ENCODE measurements around the gene TARM1. TPM values are rescaled to one million over a fixed set of nuclear protein-coding genes. Genes with fewer than 3 reads are reported as not detected.
A peak's percentile ranks its signal among the peaks of the same experiment; 100 is the strongest.

The TARM1 gene
- not detected in 2 replicates for total RNA-seq (2014; rRNA removed; shearing (Covaris generic); ENCODE audit: low replicate concordance)

GRCh38 chr19:54081032-54081431, at the start of gene TARM1:
TSS of gene TARM1 (minus strand) at chr19:54081365. CDS start at chr19:54081340, 25 bp downstream.
- in situ Hi-C loops (cut with HindIII; ENCODE audit: low pct_unique_long_range_greater_than_20kb, low sequenced_read_pairs) = no loop called here
- DNase-seq (ENCODE audit: low read depth) = no peak

- no peak for DNase-seq (ENCODE audit: low read depth)
- in situ Hi-C loops (cut with HindIII; ENCODE audit: low pct_unique_long_range_greater_than_20kb, low sequenced_read_pairs) = no loop called here
Observed at GRCh38 chr19:54129617-54129996, 48.4 kb upstream of the TARM1 start.

GRCh38 chr19:54128796-54129616, 47.8 kb upstream of the TARM1 start:
- in situ Hi-C loops (cut with HindIII; ENCODE audit: low pct_unique_long_range_greater_than_20kb, low sequenced_read_pairs) = no loop called here
- DNase-seq (ENCODE audit: low read depth) = no peak

GRCh38 chr19:54128441-54128725, 47.2 kb upstream of the TARM1 start:
- DNase-seq (ENCODE audit: low read depth) = no peak
- in situ Hi-C loops (cut with HindIII; ENCODE audit: low pct_unique_long_range_greater_than_20kb, low sequenced_read_pairs) = no loop called here

GRCh38 chr19:54127688-54128440, 46.7 kb upstream of the TARM1 start:
- in situ Hi-C loops (cut with HindIII; ENCODE audit: low pct_unique_long_range_greater_than_20kb, low sequenced_read_pairs) = no loop called here
- no peak for DNase-seq (ENCODE audit: low read depth)

- DNase-seq (ENCODE audit: low read depth) = no peak
- in situ Hi-C loops (cut with HindIII; ENCODE audit: low pct_unique_long_range_greater_than_20kb, low sequenced_read_pairs) = no loop called here
Observed at GRCh38 chr19:54125713-54126112, 44.5 kb upstream of the TARM1 start.

- DNase-seq (ENCODE audit: low read depth) = no peak
- in situ Hi-C loops (cut with HindIII; ENCODE audit: low pct_unique_long_range_greater_than_20kb, low sequenced_read_pairs) = no loop called here
Observed at GRCh38 chr19:54124393-54124792, 43.2 kb upstream of the TARM1 start.

GRCh38 chr19:54123682-54124081, 42.5 kb upstream of the TARM1 start:
- DNase-seq (ENCODE audit: low read depth) = no peak
- in situ Hi-C loops (cut with HindIII; ENCODE audit: low pct_unique_long_range_greater_than_20kb, low sequenced_read_pairs) = no loop called here

GRCh38 chr19:54121259-54121658, 40.1 kb upstream of the TARM1 start:
- in situ Hi-C loops (cut with HindIII; ENCODE audit: low pct_unique_long_range_greater_than_20kb, low sequenced_read_pairs) = no loop called here

GRCh38 chr19:54115109-54116063, 34.2 kb upstream of the TARM1 start, which contains the start of the genes PRPF31 and TFPT:
TSS of gene PRPF31 (plus strand) at chr19:54115754. CDS start at chr19:54118279, 2,525 bp downstream.
TSS of gene TFPT (minus strand) at chr19:54115657. CDS start at chr19:54115269, 388 bp downstream.
- peak; percentile 98 for DNase-seq (ENCODE audit: low read depth)
- in situ Hi-C loops (cut with HindIII; ENCODE audit: low pct_unique_long_range_greater_than_20kb, low sequenced_read_pairs) = no loop called here

More at GRCh38 chr19:54121259-54121658, 40.1 kb upstream of the TARM1 start:
- no peak for DNase-seq (ENCODE audit: low read depth)

- in situ Hi-C loops (cut with HindIII; ENCODE audit: low pct_unique_long_range_greater_than_20kb, low sequenced_read_pairs) = no loop called here
- DNase-seq (ENCODE audit: low read depth) = no peak
Observed at GRCh38 chr19:54114340-54115108, 33.4 kb upstream of the TARM1 start.

- in situ Hi-C loops (cut with HindIII; ENCODE audit: low pct_unique_long_range_greater_than_20kb, low sequenced_read_pairs) = no loop called here
- no peak for DNase-seq (ENCODE audit: low read depth)
Observed at GRCh38 chr19:54109651-54110050, 28.5 kb upstream of the TARM1 start.

GRCh38 chr19:54108496-54108895, 27.3 kb upstream of the TARM1 start:
- DNase-seq (ENCODE audit: low read depth) = no peak
- in situ Hi-C loops (cut with HindIII; ENCODE audit: low pct_unique_long_range_greater_than_20kb, low sequenced_read_pairs) = no loop called here

GRCh38 chr19:54107876-54108490, 26.8 kb upstream of the TARM1 start:
- in situ Hi-C loops (cut with HindIII; ENCODE audit: low pct_unique_long_range_greater_than_20kb, low sequenced_read_pairs) = no loop called here
- no peak for DNase-seq (ENCODE audit: low read depth)

- no peak for DNase-seq (ENCODE audit: low read depth)
- in situ Hi-C loops (cut with HindIII; ENCODE audit: low pct_unique_long_range_greater_than_20kb, low sequenced_read_pairs) = no loop called here
Observed at GRCh38 chr19:54106716-54107115, 25.6 kb upstream of the TARM1 start.

- no peak for DNase-seq (ENCODE audit: low read depth)
- in situ Hi-C loops (cut with HindIII; ENCODE audit: low pct_unique_long_range_greater_than_20kb, low sequenced_read_pairs) = no loop called here
Observed at GRCh38 chr19:54105796-54106195, 24.6 kb upstream of the TARM1 start.

- no peak for DNase-seq (ENCODE audit: low read depth)
- in situ Hi-C loops (cut with HindIII; ENCODE audit: low pct_unique_long_range_greater_than_20kb, low sequenced_read_pairs) = no loop called here
Observed at GRCh38 chr19:54104998-54105715, 24.0 kb upstream of the TARM1 start.
